ENCODE measurements around the gene CST11. TPM values are rescaled to one million over a fixed set of nuclear protein-coding genes. Genes with fewer than 3 reads are reported as not detected.

Gene CST11
- polyA plus RNA-seq, 1 donor: not detected

GRCh38 chr20:23453549-23454543, 1.2 kb upstream of the CST11 start:
- DNase-seq (ENCODE audit: low read depth): no peak

- DNase-seq (ENCODE audit: low read depth): no peak
Observed at GRCh38 chr20:23451956-23452487, 654 bp downstream of the CST11 start.

GRCh38 chr20:23450877-23451276, 1.8 kb downstream of the CST11 start:
- DNase-seq (ENCODE audit: low read depth): no peak

GRCh38 chr20:23449421-23449820, 3.3 kb downstream of the CST11 start:
- DNase-seq (ENCODE audit: low read depth): no peak

- DNase-seq (ENCODE audit: low read depth): no peak
Observed at GRCh38 chr20:23448167-23448566, 4.5 kb downstream of the CST11 start.

GRCh38 chr20:23446505-23446904, 6.2 kb downstream of the CST11 start:
- no peak for DNase-seq (ENCODE audit: low read depth)

- no peak for DNase-seq (ENCODE audit: low read depth)
Observed at GRCh38 chr20:23445596-23446217, 7.0 kb downstream of the CST11 start.

GRCh38 chr20:23444859-23445258, 7.8 kb downstream of the CST11 start:
- no peak for DNase-seq (ENCODE audit: low read depth)

GRCh38 chr20:23442436-23442835, 10.2 kb downstream of the CST11 start:
- DNase-seq (ENCODE audit: low read depth): no peak

- DNase-seq (ENCODE audit: low read depth): peak; percentile 67
Observed at GRCh38 chr20:23441850-23442313, 10.8 kb downstream of the CST11 start.

GRCh38 chr20:23440004-23440403, 12.7 kb downstream of the CST11 start:
- no peak for DNase-seq (ENCODE audit: low read depth)

GRCh38 chr20:23438661-23439060, 14.0 kb downstream of the CST11 start:
- no peak for DNase-seq (ENCODE audit: low read depth)

- DNase-seq (ENCODE audit: low read depth): no peak
Observed at GRCh38 chr20:23437126-23437899, 15.4 kb downstream of the CST11 start.

GRCh38 chr20:23436681-23437080, 16.0 kb downstream of the CST11 start:
- DNase-seq (ENCODE audit: low read depth): no peak

GRCh38 chr20:23435626-23436539, 16.8 kb downstream of the CST11 start:
- no peak for DNase-seq (ENCODE audit: low read depth)

GRCh38 chr20:23434521-23435313, 18.0 kb downstream of the CST11 start:
- no peak for DNase-seq (ENCODE audit: low read depth)

- no peak for DNase-seq (ENCODE audit: low read depth)
Observed at GRCh38 chr20:23433628-23434027, 19.0 kb downstream of the CST11 start.

- DNase-seq (ENCODE audit: low read depth): no peak
Observed at GRCh38 chr20:23425129-23425528, 27.5 kb downstream of the CST11 start.
